ENCODE results near the gene IL27RA. TPM values are rescaled to one million over a fixed set of nuclear protein-coding genes. Genes with fewer than 3 reads are reported as not detected.

IL27RA gene
- total and polyA plus RNA-seq, 2 experiments from 2014 or later, result 7.7 to 11.4 TPM

DNA sequence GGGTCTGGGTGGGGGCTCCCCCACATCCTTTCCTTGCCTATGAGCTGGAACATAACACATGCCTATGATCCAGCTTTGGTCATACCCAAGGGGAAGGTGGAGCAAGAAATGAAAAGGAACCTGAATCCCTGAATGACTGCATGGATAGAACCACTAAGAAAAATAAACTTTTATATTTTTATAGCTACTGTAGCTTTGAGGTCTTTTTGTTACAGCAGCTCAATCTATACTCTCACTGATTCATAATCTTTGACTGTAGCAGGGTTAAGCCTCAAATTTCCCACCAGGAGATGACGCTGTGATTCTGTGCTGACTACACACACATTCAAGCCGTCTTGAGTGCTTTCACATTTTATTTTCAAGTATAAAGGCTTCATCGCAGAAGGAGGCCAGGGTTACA, 21.5 kb downstream of the IL27RA start:
- Histone ChIP-seq H3K36me3 (ENCODE audit: insufficient read depth) (no peaks in the 10 kb centered on the region), H3K9me2 (ENCODE audit: insufficient read depth) (no peaks in the 10 kb centered on the region), H3K27me3 (ENCODE audit: insufficient read depth) (peaks cover 5% of the 10 kb centered on the region), H3K4me2 (no peak overlapping the region), H3K4me1 (ENCODE audit: insufficient read depth) (no peaks in the 10 kb centered on the region; the same call in 1 of the 2 replicates), H3K4me3 (no peak overlapping the region), H3K79me2 (replicated peaks; ENCODE audit: insufficient read depth) (no peaks in the 10 kb centered on the region), H3F3A (replicated peaks; ENCODE audit: low read depth) (no peaks in the 10 kb centered on the region; the same call in 1 of the 2 replicates), H3K27ac (ENCODE audit: low read depth) (no peak overlapping the region), H2AFZ (no peak overlapping the region), H4K20me1 (replicated peaks; ENCODE audit: insufficient read depth) (no peaks in the 10 kb centered on the region; the same call in 1 of the 2 replicates)
- Mint-ChIP-seq H3K27ac (no peak overlapping the region), H3K36me3 (ENCODE audit: low read depth) (peaks cover 30% of the 10 kb centered on the region), H3K9me3 (peaks cover 6% of the 10 kb centered on the region; the same call in 2 of the 3 replicates), H3K4me1 (peaks cover 4% of the 10 kb centered on the region; the same call in 1 of the 3 replicates), H3K4me3 (no peak overlapping the region), H3K27me3 (ENCODE audit: insufficient read depth, low read depth, poor library complexity) (peaks cover 18% of the 10 kb centered on the region)
- no peak for DNase-seq (ENCODE audit: low spot score)
- TF ChIP-seq ZNF114 (CRISPR knock-in tag; IDR thresholded peaks at IDR 0.05) (no peak), JUNB (IDR thresholded peaks at IDR 0.05; ENCODE audit: unreplicated experiment) (no peak), POLR2AphosphoS5 (IDR thresholded peaks at IDR 0.05; ENCODE audit: low read depth) (no peak), NANOG (IDR thresholded peaks at IDR 0.05; ENCODE audit: borderline replicate concordance) (no peak), ZNF331 (CRISPR knock-in tag; IDR thresholded peaks at IDR 0.05; ENCODE audit: low read depth) (no peak), EZH2phosphoT487 (IDR thresholded peaks at IDR 0.05; ENCODE audit: unreplicated experiment) (no peak), CREB1 (CRISPR knock-in tag; IDR thresholded peaks at IDR 0.05; ENCODE audit: low read depth) (no peak), EZH2 (IDR thresholded peaks at IDR 0.05; ENCODE audit: low read depth, unreplicated experiment) (no peak), STAT1 (IDR thresholded peaks at IDR 0.05; ENCODE audit: unreplicated experiment) (no peak)
- TF ChIP-seq, protein P1, sequence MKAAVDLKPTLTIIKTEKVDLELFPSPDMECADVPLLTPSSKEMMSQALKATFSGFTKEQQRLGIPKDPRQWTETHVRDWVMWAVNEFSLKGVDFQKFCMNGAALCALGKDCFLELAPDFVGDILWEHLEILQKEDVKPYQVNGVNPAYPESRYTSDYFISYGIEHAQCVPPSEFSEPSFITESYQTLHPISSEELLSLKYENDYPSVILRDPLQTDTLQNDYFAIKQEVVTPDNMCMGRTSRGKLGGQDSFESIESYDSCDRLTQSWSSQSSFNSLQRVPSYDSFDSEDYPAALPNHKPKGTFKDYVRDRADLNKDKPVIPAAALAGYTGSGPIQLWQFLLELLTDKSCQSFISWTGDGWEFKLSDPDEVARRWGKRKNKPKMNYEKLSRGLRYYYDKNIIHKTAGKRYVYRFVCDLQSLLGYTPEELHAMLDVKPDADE (IDR thresholded peaks at IDR 0.05), result no peak
- TF ChIP-seq, protein P2, sequence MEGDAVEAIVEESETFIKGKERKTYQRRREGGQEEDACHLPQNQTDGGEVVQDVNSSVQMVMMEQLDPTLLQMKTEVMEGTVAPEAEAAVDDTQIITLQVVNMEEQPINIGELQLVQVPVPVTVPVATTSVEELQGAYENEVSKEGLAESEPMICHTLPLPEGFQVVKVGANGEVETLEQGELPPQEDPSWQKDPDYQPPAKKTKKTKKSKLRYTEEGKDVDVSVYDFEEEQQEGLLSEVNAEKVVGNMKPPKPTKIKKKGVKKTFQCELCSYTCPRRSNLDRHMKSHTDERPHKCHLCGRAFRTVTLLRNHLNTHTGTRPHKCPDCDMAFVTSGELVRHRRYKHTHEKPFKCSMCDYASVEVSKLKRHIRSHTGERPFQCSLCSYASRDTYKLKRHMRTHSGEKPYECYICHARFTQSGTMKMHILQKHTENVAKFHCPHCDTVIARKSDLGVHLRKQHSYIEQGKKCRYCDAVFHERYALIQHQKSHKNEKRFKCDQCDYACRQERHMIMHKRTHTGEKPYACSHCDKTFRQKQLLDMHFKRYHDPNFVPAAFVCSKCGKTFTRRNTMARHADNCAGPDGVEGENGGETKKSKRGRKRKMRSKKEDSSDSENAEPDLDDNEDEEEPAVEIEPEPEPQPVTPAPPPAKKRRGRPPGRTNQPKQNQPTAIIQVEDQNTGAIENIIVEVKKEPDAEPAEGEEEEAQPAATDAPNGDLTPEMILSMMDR (conservative IDR thresholded peaks at IDR 0.05; ENCODE audit: low read depth in 2 of 2), result no peak
- TF ChIP-seq, protein P3, sequence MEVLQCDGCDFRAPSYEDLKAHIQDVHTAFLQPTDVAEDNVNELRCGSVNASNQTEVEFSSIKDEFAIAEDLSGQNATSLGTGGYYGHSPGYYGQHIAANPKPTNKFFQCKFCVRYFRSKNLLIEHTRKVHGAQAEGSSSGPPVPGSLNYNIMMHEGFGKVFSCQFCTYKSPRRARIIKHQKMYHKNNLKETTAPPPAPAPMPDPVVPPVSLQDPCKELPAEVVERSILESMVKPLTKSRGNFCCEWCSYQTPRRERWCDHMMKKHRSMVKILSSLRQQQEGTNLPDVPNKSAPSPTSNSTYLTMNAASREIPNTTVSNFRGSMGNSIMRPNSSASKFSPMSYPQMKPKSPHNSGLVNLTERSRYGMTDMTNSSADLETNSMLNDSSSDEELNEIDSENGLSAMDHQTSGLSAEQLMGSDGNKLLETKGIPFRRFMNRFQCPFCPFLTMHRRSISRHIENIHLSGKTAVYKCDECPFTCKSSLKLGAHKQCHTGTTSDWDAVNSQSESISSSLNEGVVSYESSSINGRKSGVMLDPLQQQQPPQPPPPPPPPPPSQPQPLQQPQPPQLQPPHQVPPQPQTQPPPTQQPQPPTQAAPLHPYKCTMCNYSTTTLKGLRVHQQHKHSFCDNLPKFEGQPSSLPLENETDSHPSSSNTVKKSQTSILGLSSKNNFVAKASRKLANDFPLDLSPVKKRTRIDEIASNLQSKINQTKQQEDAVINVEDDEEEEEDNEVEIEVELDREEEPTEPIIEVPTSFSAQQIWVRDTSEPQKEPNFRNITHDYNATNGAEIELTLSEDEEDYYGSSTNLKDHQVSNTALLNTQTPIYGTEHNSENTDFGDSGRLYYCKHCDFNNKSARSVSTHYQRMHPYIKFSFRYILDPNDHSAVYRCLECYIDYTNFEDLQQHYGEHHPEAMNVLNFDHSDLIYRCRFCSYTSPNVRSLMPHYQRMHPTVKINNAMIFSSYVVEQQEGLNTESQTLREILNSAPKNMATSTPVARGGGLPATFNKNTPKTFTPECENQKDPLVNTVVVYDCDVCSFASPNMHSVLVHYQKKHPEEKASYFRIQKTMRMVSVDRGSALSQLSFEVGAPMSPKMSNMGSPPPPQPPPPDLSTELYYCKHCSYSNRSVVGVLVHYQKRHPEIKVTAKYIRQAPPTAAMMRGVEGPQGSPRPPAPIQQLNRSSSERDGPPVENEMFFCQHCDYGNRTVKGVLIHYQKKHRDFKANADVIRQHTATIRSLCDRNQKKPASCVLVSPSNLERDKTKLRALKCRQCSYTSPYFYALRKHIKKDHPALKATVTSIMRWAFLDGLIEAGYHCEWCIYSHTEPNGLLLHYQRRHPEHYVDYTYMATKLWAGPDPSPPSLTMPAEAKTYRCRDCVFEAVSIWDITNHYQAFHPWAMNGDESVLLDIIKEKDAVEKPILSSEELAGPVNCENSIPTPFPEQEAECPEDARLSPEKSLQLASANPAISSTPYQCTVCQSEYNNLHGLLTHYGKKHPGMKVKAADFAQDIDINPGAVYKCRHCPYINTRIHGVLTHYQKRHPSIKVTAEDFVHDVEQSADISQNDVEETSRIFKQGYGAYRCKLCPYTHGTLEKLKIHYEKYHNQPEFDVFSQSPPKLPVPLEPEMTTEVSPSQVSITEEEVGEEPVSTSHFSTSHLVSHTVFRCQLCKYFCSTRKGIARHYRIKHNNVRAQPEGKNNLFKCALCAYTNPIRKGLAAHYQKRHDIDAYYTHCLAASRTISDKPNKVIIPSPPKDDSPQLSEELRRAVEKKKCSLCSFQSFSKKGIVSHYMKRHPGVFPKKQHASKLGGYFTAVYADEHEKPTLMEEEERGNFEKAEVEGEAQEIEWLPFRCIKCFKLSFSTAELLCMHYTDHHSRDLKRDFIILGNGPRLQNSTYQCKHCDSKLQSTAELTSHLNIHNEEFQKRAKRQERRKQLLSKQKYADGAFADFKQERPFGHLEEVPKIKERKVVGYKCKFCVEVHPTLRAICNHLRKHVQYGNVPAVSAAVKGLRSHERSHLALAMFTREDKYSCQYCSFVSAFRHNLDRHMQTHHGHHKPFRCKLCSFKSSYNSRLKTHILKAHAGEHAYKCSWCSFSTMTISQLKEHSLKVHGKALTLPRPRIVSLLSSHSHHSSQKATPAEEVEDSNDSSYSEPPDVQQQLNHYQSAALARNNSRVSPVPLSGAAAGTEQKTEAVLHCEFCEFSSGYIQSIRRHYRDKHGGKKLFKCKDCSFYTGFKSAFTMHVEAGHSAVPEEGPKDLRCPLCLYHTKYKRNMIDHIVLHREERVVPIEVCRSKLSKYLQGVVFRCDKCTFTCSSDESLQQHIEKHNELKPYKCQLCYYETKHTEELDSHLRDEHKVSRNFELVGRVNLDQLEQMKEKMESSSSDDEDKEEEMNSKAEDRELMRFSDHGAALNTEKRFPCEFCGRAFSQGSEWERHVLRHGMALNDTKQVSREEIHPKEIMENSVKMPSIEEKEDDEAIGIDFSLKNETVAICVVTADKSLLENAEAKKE (CRISPR knock-in tag; IDR thresholded peaks at IDR 0.05), result no peak
- TF ChIP-seq, protein P4, sequence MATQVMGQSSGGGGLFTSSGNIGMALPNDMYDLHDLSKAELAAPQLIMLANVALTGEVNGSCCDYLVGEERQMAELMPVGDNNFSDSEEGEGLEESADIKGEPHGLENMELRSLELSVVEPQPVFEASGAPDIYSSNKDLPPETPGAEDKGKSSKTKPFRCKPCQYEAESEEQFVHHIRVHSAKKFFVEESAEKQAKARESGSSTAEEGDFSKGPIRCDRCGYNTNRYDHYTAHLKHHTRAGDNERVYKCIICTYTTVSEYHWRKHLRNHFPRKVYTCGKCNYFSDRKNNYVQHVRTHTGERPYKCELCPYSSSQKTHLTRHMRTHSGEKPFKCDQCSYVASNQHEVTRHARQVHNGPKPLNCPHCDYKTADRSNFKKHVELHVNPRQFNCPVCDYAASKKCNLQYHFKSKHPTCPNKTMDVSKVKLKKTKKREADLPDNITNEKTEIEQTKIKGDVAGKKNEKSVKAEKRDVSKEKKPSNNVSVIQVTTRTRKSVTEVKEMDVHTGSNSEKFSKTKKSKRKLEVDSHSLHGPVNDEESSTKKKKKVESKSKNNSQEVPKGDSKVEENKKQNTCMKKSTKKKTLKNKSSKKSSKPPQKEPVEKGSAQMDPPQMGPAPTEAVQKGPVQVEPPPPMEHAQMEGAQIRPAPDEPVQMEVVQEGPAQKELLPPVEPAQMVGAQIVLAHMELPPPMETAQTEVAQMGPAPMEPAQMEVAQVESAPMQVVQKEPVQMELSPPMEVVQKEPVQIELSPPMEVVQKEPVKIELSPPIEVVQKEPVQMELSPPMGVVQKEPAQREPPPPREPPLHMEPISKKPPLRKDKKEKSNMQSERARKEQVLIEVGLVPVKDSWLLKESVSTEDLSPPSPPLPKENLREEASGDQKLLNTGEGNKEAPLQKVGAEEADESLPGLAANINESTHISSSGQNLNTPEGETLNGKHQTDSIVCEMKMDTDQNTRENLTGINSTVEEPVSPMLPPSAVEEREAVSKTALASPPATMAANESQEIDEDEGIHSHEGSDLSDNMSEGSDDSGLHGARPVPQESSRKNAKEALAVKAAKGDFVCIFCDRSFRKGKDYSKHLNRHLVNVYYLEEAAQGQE (IDR thresholded peaks at IDR 0.05; ENCODE audit: unreplicated experiment), result no peak
- no peak for ATAC-seq

Measured in GM23338 (cell line).